Stimulated activated CD8-positive, alpha-beta memory T cell treated with anti-CD3 and anti-CD28 coated beads, Interleukin-15, amount 100 ng/mL, for 48 hours (primary cell): ENCODE results near the gene NR0B1.

Experiments
- DNase-seq, 2 donors: peaks; one replicate each; pipeline ENCODE4 v3.0.0-alpha.2; 2020; ENCODE audit warnings: low read depth in 2 of 2

NR0B1 gene, protein sequence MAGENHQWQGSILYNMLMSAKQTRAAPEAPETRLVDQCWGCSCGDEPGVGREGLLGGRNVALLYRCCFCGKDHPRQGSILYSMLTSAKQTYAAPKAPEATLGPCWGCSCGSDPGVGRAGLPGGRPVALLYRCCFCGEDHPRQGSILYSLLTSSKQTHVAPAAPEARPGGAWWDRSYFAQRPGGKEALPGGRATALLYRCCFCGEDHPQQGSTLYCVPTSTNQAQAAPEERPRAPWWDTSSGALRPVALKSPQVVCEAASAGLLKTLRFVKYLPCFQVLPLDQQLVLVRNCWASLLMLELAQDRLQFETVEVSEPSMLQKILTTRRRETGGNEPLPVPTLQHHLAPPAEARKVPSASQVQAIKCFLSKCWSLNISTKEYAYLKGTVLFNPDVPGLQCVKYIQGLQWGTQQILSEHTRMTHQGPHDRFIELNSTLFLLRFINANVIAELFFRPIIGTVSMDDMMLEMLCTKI

GRCh38 chrX:30309139-30309571 lies at the start of gene NR0B1:
Gene NR0B1 (minus strand): TSS chrX:30309390. CDS start chrX:30309363, 27 bp downstream.
- no peak for DNase-seq

GRCh38 chrX:30349946-30350345 lies 40.8 kb upstream of the NR0B1 start:
- DNase-seq = no peak

GRCh38 chrX:30343206-30343605 lies 34.0 kb upstream of the NR0B1 start:
- no peak for DNase-seq

GRCh38 chrX:30340753-30341152 lies 31.6 kb upstream of the NR0B1 start:
- no peak for DNase-seq

- no peak for DNase-seq
Observed at GRCh38 chrX:30327762-30328161, 18.6 kb upstream of the NR0B1 start.

- no peak for DNase-seq
Observed at GRCh38 chrX:30317308-30317707, 8.1 kb upstream of the NR0B1 start.

GRCh38 chrX:30313322-30313721 lies 4.1 kb upstream of the NR0B1 start:
- DNase-seq = no peak

DNA sequence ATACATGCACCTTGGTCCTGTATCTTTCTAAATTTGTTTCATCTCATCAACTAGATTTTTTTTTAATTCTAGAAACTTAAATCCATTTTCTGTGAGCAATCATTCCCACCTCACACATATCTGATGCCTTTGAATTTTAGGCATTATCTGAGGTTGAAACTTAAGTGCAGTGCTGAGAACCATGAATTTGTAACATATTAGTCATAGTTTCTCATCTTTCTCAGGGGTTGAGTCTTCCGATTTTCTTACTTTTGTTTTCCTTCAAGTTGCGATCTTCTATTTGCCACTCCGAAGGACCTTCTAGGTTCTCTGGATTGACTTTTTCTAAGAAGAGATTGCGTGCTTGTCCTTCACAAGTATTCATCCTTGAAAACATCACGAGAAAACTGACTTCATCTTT lies 3.7 kb upstream of the NR0B1 start:
- DNase-seq = no peak

- no peak for DNase-seq
Observed at GRCh38 chrX:30310429-30311206, 1.4 kb upstream of the NR0B1 start.

DNA sequence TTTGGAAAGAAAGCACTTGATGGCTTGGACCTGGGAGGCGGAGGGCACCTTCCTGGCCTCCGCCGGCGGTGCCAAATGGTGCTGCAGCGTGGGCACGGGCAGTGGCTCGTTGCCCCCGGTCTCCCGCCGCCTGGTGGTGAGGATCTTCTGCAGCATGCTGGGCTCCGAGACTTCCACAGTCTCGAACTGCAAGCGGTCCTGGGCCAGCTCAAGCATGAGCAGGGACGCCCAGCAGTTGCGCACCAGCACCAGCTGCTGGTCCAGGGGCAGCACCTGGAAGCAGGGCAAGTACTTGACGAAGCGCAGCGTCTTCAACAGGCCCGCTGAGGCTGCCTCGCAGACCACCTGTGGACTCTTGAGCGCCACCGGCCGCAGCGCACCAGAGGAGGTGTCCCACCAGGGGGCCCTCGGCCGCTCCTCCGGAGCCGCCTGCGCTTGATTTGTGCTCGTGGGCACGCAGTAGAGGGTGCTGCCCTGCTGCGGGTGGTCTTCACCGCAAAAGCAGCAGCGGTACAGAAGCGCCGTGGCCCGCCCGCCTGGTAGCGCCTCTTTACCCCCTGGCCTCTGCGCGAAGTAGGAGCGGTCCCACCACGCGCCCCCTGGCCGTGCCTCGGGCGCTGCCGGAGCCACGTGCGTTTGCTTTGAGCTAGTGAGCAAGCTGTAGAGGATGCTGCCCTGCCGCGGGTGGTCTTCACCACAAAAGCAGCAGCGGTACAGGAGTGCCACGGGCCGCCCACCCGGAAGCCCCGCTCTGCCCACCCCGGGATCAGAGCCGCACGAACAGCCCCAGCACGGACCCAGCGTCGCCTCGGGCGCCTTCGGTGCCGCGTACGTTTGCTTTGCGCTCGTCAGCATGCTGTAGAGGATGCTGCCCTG lies 689 bp downstream of the NR0B1 start:
- no peak for DNase-seq

DNA sequence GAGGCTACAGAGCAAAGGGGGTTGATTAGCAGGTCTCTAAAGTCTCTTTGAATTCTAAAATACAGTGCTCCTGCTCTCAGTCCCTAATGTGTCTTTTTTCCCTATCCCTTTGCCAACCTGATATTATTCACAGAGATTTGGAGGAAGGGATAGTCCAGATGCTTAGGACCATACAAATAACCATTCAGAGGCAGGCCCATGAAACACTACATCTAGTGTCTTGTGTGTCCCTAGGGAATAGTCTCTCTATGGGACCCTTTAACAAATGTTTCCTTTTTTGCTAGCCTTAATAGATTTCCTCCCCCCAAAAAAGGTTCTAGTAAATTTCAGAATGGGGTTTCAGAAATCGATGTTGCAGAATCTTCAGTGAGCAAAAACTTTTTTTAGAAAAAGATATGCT lies 1.7 kb downstream of the NR0B1 start:
- no peak for DNase-seq

GRCh38 chrX:30304866-30305265 lies 4.3 kb downstream of the NR0B1 start:
- DNase-seq = no peak

DNA sequence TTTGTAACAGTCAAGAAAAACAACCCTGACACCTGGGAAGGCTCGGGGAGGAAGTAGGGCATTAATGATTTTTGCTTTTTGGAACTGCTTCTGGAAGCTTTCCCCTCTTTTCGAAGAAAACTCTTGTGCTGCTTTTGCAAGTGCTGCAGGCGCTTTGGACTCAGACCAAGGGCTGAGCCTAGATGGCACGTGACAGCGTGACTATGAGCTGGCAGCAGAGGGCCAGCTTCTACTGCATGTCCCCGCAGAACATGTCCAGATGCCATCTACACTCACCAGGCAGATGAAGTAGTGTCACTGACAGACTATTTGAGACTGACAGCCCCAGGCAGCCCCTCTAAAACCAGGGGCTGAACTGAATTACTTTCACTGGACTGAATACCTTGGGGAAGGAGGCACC lies 6.2 kb downstream of the NR0B1 start:
- no peak for DNase-seq

DNA sequence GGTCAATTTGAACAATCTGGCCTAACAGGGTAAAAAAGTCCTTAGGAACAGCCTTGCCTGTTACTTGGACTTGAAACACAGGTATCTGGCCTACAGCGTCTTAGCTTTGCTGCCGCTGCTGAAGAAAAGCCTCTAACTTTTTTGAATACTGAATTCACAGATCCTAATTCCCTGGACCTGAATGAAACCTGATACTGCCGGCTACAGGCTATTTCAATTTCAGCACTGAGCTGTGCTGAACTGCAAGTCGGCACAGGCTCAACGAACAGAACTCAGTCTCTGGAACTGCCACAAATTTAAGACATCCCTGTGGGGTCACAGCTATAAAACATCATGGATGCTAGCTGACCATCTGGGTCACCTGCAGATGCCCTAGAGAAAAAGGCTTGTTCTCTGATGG lies 7.2 kb downstream of the NR0B1 start:
- no peak for DNase-seq

DNA sequence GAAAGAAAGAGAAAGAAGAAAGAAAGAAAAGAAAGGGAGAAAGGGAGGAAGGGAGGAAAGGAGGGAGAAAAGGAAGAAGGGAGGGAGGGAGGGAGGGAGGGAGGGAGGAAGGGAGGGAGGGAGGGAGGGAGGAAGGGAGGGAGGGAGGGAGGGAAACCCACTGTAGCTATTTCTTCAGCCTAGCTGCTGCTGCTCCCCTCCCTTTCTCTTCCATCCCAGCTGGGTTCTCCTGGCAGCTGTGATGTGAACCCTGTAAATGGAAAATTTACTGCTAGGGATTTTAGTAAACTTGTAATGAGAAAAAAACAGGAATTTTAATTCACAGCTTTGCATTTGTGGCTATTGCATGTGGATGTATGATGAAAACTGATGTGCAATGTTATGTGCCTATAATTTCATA lies 8.0 kb downstream of the NR0B1 start:
- DNase-seq = no peak

GRCh38 chrX:30296408-30297254 lies 12.6 kb downstream of the NR0B1 start:
- no peak for DNase-seq

GRCh38 chrX:30283456-30284200 lies 25.6 kb downstream of the NR0B1 start:
- DNase-seq = no peak

- DNase-seq = no peak
Observed at GRCh38 chrX:30282527-30282926, 26.7 kb downstream of the NR0B1 start.

- DNase-seq = no peak
Observed at GRCh38 chrX:30280428-30280827, 28.8 kb downstream of the NR0B1 start.

DNA sequence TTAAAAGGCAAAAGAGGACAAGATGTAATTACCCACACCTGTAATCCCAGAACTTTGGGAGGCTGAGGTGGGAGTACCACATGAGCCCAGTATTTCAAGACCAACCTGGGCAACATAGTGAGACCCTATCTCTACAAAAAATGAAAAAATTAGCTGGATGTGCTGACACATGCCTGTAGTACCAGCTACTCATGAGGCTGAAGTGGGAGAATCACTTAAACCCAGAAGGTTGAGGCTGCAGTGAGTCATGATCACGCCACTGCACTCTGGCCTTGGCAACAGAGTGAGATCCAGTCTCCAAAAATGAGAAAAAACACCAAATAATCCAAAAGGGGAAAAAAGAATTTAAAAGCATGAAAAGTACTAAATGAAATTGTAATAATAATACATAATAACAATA lies 30.8 kb downstream of the NR0B1 start:
- DNase-seq = no peak
